Left colon (tissue), 2 donors: Measurements from ENCODE around the gene NOL4. TPM values are rescaled to one million over a fixed set of nuclear protein-coding genes. Genes with fewer than 3 reads are reported as not detected.

Source experiments
- ATAC-seq: fragments of 200-7000 bp; cut with Tn5 transposase; one replicate; pipeline ENCODE4 v1.9.1; 2020; ENCODE audit warnings: mild to moderate bottlenecking, moderate library complexity
- DNase-seq, 2 donors: peaks; one replicate each; pipeline ENCODE4 v3.0.0-alpha.2; 2020
- intact Hi-C, 2 donors: fragments of 100-400 bp; cut with DNase I in 1 of 2; cut with micrococcal nuclease in 1 of 2; formaldehyde crosslinking; loops; one replicate each; pipeline versions ENCODE4 v1.11.2 to v1.14.0; 2022; cut with DNase I, micrococcal nuclease
- total RNA-seq, 2 donors: library from RNA; stranded (reverse); fragmentation: NEBNext Ultra II Directional; extraction: Animal tissue kit (Norgen Biotek cat#: 25700); gene quantifications; one replicate each; pipeline ENCODE4 v1.2.1, GENCODE V29; 2021
- donor health status: DM: no; HTN: no; CAD: no.
- donor health status: DM: yes; HTN: yes; CAD: no.

The NOL4 gene
- total RNA-seq, 2 donors from 2014 or later, result 1.3 to 1.8 TPM

DNA sequence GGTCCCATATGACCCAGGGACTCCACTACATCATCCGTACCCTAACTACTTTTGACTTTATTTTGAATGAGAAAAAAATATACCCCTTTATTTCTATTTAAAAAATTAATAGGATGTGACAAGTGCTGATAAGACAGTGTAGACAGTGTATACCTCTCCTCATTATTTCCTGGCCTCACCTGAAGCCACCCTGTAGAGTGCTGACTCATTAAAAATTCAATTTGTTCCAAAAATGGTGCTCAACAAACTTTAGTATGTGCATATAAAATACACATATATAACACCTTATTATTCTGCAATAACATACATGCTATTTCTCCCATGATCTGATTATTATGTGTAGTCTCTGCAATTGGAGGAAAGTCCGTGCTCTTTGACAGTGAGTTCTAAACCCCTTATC, 20.8 kb downstream of the NOL4 start:
- no peak for ATAC-seq
- intact Hi-C loops, result no loop called here
- DNase-seq, result no peak

DNA sequence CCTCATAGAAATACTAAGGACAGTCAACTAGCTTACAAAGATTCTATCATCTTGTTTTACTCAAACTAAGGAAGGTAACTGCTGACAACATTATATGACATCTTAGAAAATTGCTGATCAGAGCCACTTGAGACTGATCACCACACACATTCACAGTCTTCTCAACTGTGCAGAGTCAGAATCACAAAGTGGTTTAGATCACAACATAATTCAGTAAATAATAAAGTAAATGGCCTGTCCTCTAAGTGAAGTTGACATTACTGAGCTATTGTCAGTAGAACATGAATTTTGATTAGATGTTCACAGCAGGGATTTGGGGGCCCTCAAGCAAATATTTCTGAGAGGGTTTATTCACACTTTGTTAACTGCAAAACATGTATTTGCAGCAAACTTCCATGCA, 28.5 kb downstream of the NOL4 start:
- DNase-seq (no peak), ATAC-seq (no peak)
- intact Hi-C loops, result no loop called here

DNA sequence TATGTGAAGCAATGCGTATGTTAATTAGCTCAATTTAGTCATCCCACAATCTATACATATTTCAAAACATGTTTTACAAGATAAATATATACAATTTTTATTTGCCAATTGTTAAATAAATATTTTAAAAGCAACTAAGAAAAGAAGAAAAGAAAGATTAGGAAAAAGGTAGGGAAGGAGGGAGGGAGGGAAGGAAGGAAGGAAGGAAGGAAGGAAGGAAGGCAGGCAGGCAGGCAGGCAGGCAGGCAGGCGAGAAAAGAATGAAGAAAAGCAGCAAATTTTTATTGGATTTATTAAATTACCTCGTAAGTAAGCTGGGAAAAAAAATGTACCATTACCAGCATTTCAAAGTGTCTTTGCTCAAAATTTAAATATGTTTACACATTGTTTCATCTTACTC, 30.5 kb downstream of the NOL4 start:
- no peak for DNase-seq
- intact Hi-C loops, result no loop called here
- no peak for ATAC-seq

DNA sequence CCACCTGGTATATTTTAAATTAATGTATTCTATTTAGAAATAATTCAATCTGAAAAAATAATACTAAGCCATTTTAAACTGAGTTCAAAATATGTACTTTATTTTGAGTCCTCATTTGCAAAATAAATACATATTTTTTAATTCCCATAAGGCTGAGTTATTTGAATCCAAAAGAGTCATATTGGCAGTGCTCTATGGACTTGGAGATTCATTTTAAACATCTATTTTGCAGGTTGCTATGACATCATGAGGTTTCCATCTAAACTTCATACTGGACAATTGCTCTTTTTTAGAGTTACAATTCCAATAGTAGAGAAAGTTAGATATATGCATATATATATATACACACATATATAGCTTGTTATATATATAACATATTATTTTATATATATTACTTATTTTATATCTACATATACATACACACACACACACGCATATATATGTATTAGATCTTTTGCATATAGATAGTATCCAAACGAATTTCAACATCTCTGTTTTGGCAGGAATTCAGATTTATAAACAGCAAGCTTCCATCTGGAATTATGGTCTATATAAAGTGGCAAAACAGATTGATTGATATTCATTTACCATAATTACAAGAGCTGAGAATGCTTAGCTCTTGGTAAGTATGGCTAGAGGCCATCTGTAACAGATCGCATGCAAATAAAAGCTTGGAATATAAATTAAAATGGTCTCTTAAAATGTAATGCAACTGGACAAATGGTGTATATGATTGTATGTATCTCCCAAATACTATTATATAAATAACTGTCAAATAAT, 34.9 kb downstream of the NOL4 start:
- ATAC-seq, result no peak
- no peak for DNase-seq
- intact Hi-C loops, result no loop called here
